Measurements from ENCODE around the gene TREML2. TPM values are rescaled to one million over a fixed set of nuclear protein-coding genes. Genes with fewer than 3 reads are reported as not detected.

Gene TREML2
- total RNA-seq, 4 donors from 2014 or later: 0.66 TPM; not detected in 3

DNA sequence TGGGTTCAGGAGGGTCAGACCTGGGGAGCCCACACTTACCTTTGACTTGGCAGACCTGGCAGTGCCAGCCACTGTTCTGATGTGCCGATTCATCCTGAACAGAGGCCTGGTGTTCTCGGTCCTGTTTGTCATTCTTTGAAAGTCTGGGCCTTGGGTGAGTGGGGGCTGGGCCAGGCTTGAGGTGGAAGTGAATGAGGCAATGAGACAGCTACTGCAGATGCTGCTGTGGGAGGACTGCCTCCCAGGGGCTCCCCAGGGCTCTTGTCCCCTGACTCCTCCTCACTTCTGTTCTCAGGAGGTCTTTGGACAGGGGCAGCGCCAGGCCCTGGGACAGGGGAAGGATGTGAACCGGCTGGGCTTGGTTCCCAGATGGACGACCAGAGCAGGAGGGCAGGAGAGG lies 21.6 kb upstream of the TREML2 start:
- Histone ChIP-seq H3K27ac (replicated peaks in 1 of 4) (no peak overlapping the region), H3K9me3 (peaks cover 0 to 3% (median 0%) of the 10 kb centered on the region in 4 donors), H3K4me1 (no peaks in the 10 kb centered on the region), H3K4me3 (no peak overlapping the region), H3K27me3 (peaks cover 0 to 39% (median 11%) of the 10 kb centered on the region in 4 donors), H3K36me3 (no peaks in the 10 kb centered on the region)
- 86% methylated on average over 4 of the region's 5 CpGs for WGBS
- no peak for TF ChIP-seq EP300 (IDR thresholded peaks at IDR 0.05)
- TF ChIP-seq CTCF (IDR thresholded peaks at IDR 0.05): no peak
- no peak for TF ChIP-seq POLR2AphosphoS5 (IDR thresholded peaks at IDR 0.05)
- no peak for TF ChIP-seq POLR2A (IDR thresholded peaks at IDR 0.05; ENCODE audit: low read depth)
- intact Hi-C loops (cut with DNase I): no loop called here
- DNase-seq (ENCODE audit: extremely low spot score): peak; percentile 77

- TF ChIP-seq POLR2A (IDR thresholded peaks at IDR 0.05; ENCODE audit: low read depth) (no peak), EP300 (IDR thresholded peaks at IDR 0.05) (no peak), CTCF (IDR thresholded peaks at IDR 0.05) (no peak), POLR2AphosphoS5 (IDR thresholded peaks at IDR 0.05) (no peak)
- 68% methylated on average over 4 of the region's 4 CpGs for WGBS
- Histone ChIP-seq H3K9me3 (peaks cover 0 to 3% (median 0%) of the 10 kb centered on the region in 4 donors), H3K36me3 (no peaks in the 10 kb centered on the region), H3K4me1 (no peaks in the 10 kb centered on the region), H3K27ac (replicated peaks in 1 of 4) (no peak overlapping the region), H3K27me3 (peaks cover 0 to 34% (median 9%) of the 10 kb centered on the region in 4 donors), H3K4me3 (no peak overlapping the region)
- intact Hi-C loops (cut with DNase I): no loop called here
- peak; percentile 77 for DNase-seq (ENCODE audit: extremely low spot score)
Observed at GRCh38 chr6:41222045-41222444, 21.1 kb upstream of the TREML2 start.

- Histone ChIP-seq H3K36me3 (no peaks in the 10 kb centered on the region), H3K4me1 (no peaks in the 10 kb centered on the region), H3K27me3 (peaks cover 0 to 14% (median 0%) of the 10 kb centered on the region in 4 donors), H3K27ac (replicated peaks in 1 of 4) (no peak overlapping the region), H3K4me3 (no peak overlapping the region), H3K9me3 (peaks cover 0 to 15% (median 4%) of the 10 kb centered on the region in 4 donors)
- peak; percentile 78 for DNase-seq (ENCODE audit: extremely low spot score)
- intact Hi-C loops (cut with DNase I): no loop called here
- TF ChIP-seq CTCF (IDR thresholded peaks at IDR 0.05) (no peak), EP300 (IDR thresholded peaks at IDR 0.05) (no peak)
- 86% methylated on average over 5 of the region's 5 CpGs for WGBS
Observed at GRCh38 chr6:41216616-41217015, 15.7 kb upstream of the TREML2 start.

DNA sequence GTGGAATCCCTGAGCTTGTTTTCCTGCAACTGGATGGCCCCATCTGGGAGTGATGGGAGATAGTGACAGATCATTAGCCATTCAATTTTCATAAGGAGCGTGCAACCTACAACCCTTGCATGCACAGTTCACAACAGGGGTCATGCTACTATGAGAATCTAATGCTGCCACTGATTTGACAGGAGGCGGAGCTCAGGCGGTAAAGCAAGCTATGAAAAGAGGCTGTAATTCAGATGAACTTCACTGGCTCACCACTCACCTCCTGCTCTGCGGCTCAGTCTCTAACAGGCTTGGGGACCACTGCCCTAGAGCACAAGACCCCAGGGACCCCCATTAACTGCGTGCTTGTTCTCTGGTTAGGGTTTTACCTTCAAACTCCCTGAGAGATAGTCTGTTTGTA lies 14.8 kb upstream of the TREML2 start:
- intact Hi-C loops (cut with DNase I): no loop called here

More for the DNA sequence above, 14.8 kb upstream of the TREML2 start:
- peaks cover 0 to 14% (median 0%) of the 10 kb centered on the region in 4 donors for H3K27me3 ChIP-seq
- H3K4me3 ChIP-seq: no peak overlapping the region
- no peak for TF ChIP-seq EP300 (IDR thresholded peaks at IDR 0.05)
- no peak for TF ChIP-seq POLR2A (IDR thresholded peaks at IDR 0.05; ENCODE audit: low read depth)
- TF ChIP-seq POLR2AphosphoS5 (IDR thresholded peaks at IDR 0.05): no peak
- no peak for TF ChIP-seq CTCF (IDR thresholded peaks at IDR 0.05)
- H3K9me3 ChIP-seq: peaks cover 0 to 15% (median 4%) of the 10 kb centered on the region in 4 donors
- H3K4me1 ChIP-seq: no peaks in the 10 kb centered on the region
- DNase-seq (ENCODE audit: extremely low spot score): peak; percentile 34
- 73% methylated on average over 5 of the region's 5 CpGs for WGBS
- H3K27ac ChIP-seq (replicated peaks in 1 of 4): no peak overlapping the region
- H3K36me3 ChIP-seq: no peaks in the 10 kb centered on the region
